Pericardium fibroblast (primary cell): ENCODE measurements around the gene AWAT2. TPM values are rescaled to one million over a fixed set of nuclear protein-coding genes. Genes with fewer than 3 reads are reported as not detected.

Experiments used
- total RNA-seq: library from RNA; depleted of rRNA; stranded (reverse); fragments of >200 nt; gene quantifications from 2 replicates; pipeline ENCODE4 v1.2.3, GENCODE V29; 2015

The AWAT2 gene, protein sequence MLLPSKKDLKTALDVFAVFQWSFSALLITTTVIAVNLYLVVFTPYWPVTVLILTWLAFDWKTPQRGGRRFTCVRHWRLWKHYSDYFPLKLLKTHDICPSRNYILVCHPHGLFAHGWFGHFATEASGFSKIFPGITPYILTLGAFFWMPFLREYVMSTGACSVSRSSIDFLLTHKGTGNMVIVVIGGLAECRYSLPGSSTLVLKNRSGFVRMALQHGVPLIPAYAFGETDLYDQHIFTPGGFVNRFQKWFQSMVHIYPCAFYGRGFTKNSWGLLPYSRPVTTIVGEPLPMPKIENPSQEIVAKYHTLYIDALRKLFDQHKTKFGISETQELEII
- not detected in 2 replicates for total RNA-seq

GRCh38 chrX:70049925-70050324 lies at the start of gene AWAT2:
Gene AWAT2 (minus strand): TSS chrX:70049938. CDS start chrX:70049932, 6 bp downstream.

GRCh38 chrX:70062076-70062475 lies 12.3 kb upstream of the AWAT2 start, which contains the start of gene OTUD6A:
Gene OTUD6A (plus strand): TSS chrX:70062457. CDS start chrX:70062525, 68 bp downstream.

Other genes with a start within 250 kb of the AWAT2 start
- gene OTUD6A, start 12.5 kb upstream of the AWAT2 start, total RNA-seq = not detected in 2 replicates
- 71.1 and 115 TPM in 2 replicates for gene IGBP1, start 83.5 kb upstream of the AWAT2 start, total RNA-seq
- not detected in 2 replicates for gene DGAT2L6, start 127.5 kb upstream of the AWAT2 start, total RNA-seq
- not detected in 2 replicates for gene AWAT1, start 184.7 kb upstream of the AWAT2 start, total RNA-seq
- gene P2RY4, start 210.3 kb upstream of the AWAT2 start, total RNA-seq = not detected in 2 replicates
- not detected in 2 replicates for gene ARR3, start 218.4 kb upstream of the AWAT2 start, total RNA-seq
- gene RAB41, start 232.2 kb upstream of the AWAT2 start, total RNA-seq = not detected in 2 replicates
- gene PDZD11, start 240.0 kb upstream of the AWAT2 start, total RNA-seq = 50.2 and 62.2 TPM in 2 replicates
- gene KIF4A, start 240.2 kb upstream of the AWAT2 start, total RNA-seq = 0.35 and 1.5 TPM in 2 replicates